ENCODE results near the gene PSPN. TPM values are rescaled to one million over a fixed set of nuclear protein-coding genes. Genes with fewer than 3 reads are reported as not detected.

PSPN gene
- total RNA-seq, 2 experiments from 2014 or later = 1.4 to 1.8 TPM

- DNase-seq (no peak), ATAC-seq (no peak)
- ChIA-PET POLR2A (interaction anchor here (0.6 kb wide), 1 partner anchor 19 kb away, joined by 3 read pairs; the partner anchor contains the start of gene CLPP), CTCF (no interaction called here)
- peaks cover 34% of the 10 kb centered on the region for H3K36me3 Mint-ChIP-seq (ENCODE audit: low read depth)
- no peaks in the 10 kb centered on the region for H3K27me3 Mint-ChIP-seq
- no peaks in the 10 kb centered on the region for H3K4me1 Mint-ChIP-seq
- H3K4me3 Mint-ChIP-seq = no peak overlapping the region
- H3K9me3 Mint-ChIP-seq (ENCODE audit: low read depth) = no peaks in the 10 kb centered on the region
- intact Hi-C loops (cut with DNase I, micrococcal nuclease) = loop anchor here in 1 of 2 experiments (10.0 kb wide), 1 partner anchor 755 kb away; the partner anchor contains the start of genes SAFB and SAFB2
- no peak overlapping the region for H3K27ac Mint-ChIP-seq
Measured at GRCh38 chr19:6379744-6380143, 4.0 kb upstream of the PSPN start.

GRCh38 chr19:6378486-6378885 lies 2.8 kb upstream of the PSPN start:
- CTCF ChIA-PET = no interaction called here
- Mint-ChIP-seq H3K27ac (no peak overlapping the region), H3K27me3 (no peaks in the 10 kb centered on the region), H3K36me3 (ENCODE audit: low read depth) (peaks cover 34% of the 10 kb centered on the region), H3K4me3 (no peak overlapping the region), H3K4me1 (peaks cover 4% of the 10 kb centered on the region), H3K9me3 (ENCODE audit: low read depth) (no peaks in the 10 kb centered on the region)
- POLR2A ChIA-PET = interaction anchor here (0.5 kb wide), 1 partner anchor 14 kb away, joined by 5 read pairs; no protein-coding TSS in a partner anchor
- no peak for DNase-seq
- intact Hi-C loops (cut with DNase I, micrococcal nuclease) = loop anchor here in 1 of 2 experiments (10.0 kb wide), 1 partner anchor 754 kb away; the partner anchor contains the start of genes SAFB and SAFB2
- no peak for ATAC-seq

- Mint-ChIP-seq H3K4me3 (no peak overlapping the region), H3K27me3 (no peaks in the 10 kb centered on the region), H3K27ac (no peak overlapping the region), H3K9me3 (ENCODE audit: low read depth) (no peaks in the 10 kb centered on the region), H3K36me3 (ENCODE audit: low read depth) (peaks cover 30% of the 10 kb centered on the region), H3K4me1 (peaks cover 5% of the 10 kb centered on the region)
- DNase-seq = no peak
- POLR2A ChIA-PET = interaction anchor here (0.5 kb wide), 1 partner anchor 13 kb away, joined by 5 read pairs; no protein-coding TSS in a partner anchor
- intact Hi-C loops (cut with DNase I, micrococcal nuclease) = loop anchor here in 1 of 2 experiments (10.0 kb wide), 1 partner anchor 753 kb away; the partner anchor contains the start of genes SAFB and SAFB2
- CTCF ChIA-PET = no interaction called here
- ATAC-seq = no peak
Measured at GRCh38 chr19:6378041-6378440, 2.3 kb upstream of the PSPN start.

- intact Hi-C loops (cut with DNase I, micrococcal nuclease) = loop anchor here in 1 of 2 experiments (10.0 kb wide), 1 partner anchor 752 kb away; the partner anchor contains the start of genes SAFB and SAFB2
- POLR2A ChIA-PET = no interaction called here
- H3K4me3 Mint-ChIP-seq = no peak overlapping the region
Measured at GRCh38 chr19:6376512-6377190, 918 bp upstream of the PSPN start.

GRCh38 chr19:6374711-6375410 lies 872 bp downstream of the PSPN start:
- no peak overlapping the region for H3K27ac Mint-ChIP-seq
- intact Hi-C loops (cut with DNase I, micrococcal nuclease) = loop anchor here (5.0 to 10.0 kb wide), 3 partner anchors 473 to 1252 kb away; partner anchors contain the start of genes NDUFA11 (in 1 of the 2), PET100 (in 1 of the 2), SAFB (in 1 of the 2) and SAFB2 (in 1 of the 2)
- no peaks in the 10 kb centered on the region for H3K27me3 Mint-ChIP-seq
- H3K9me3 Mint-ChIP-seq (ENCODE audit: low read depth) = no peaks in the 10 kb centered on the region
- ATAC-seq (no peak), DNase-seq (no peak)
- H3K4me3 Mint-ChIP-seq = no peak overlapping the region
- CTCF ChIA-PET = no interaction called here
- POLR2A ChIA-PET = no interaction called here
- H3K4me1 Mint-ChIP-seq = peaks cover 10% of the 10 kb centered on the region
- H3K36me3 Mint-ChIP-seq (ENCODE audit: low read depth) = peaks cover 5% of the 10 kb centered on the region

More at GRCh38 chr19:6376512-6377190, 918 bp upstream of the PSPN start:
- CTCF ChIA-PET = interaction anchor here (0.6 to 1.2 kb wide), 4 partner anchors 36 to 619 kb away, joined by 3 read pairs; no protein-coding TSS in a partner anchor
- no peaks in the 10 kb centered on the region for H3K27me3 Mint-ChIP-seq
- ATAC-seq (no peak), DNase-seq (no peak)
- no peak overlapping the region for H3K27ac Mint-ChIP-seq
- H3K4me1 Mint-ChIP-seq = peaks cover 9% of the 10 kb centered on the region
- H3K9me3 Mint-ChIP-seq (ENCODE audit: low read depth) = no peaks in the 10 kb centered on the region
- H3K36me3 Mint-ChIP-seq (ENCODE audit: low read depth) = peaks cover 20% of the 10 kb centered on the region

- Mint-ChIP-seq H3K4me1 (peaks cover 11% of the 10 kb centered on the region), H3K4me3 (no peak overlapping the region), H3K27me3 (no peaks in the 10 kb centered on the region), H3K27ac (no peak overlapping the region), H3K9me3 (ENCODE audit: low read depth) (no peaks in the 10 kb centered on the region), H3K36me3 (ENCODE audit: low read depth) (peaks cover 8% of the 10 kb centered on the region)
- no peak for DNase-seq
- no peak for ATAC-seq
- intact Hi-C loops (cut with DNase I, micrococcal nuclease) = loop anchor here (5.0 to 10.0 kb wide), 3 partner anchors 472 to 1253 kb away; partner anchors contain the start of genes NDUFA11 (in 1 of the 2), PET100 (in 1 of the 2), SAFB (in 1 of the 2) and SAFB2 (in 1 of the 2)
- ChIA-PET CTCF (interaction anchor here (0.6 kb wide), 1 partner anchor 38 kb away, joined by 3 read pairs; no protein-coding TSS in a partner anchor), POLR2A (interaction anchor here (2.2 to 2.4 kb wide), 2 partner anchors 12 to 51 kb away, joined by 13 to 46 read pairs; partner anchors contain the start of genes CLPP and KHSRP)
Measured at GRCh38 chr19:6374161-6374709, 1.5 kb downstream of the PSPN start.

GRCh38 chr19:6373813-6374108 lies 2.0 kb downstream of the PSPN start:
- Mint-ChIP-seq H3K36me3 (ENCODE audit: low read depth) (peaks cover 13% of the 10 kb centered on the region), H3K4me3 (peak overlapping the region; percentile 80), H3K9me3 (ENCODE audit: low read depth) (no peaks in the 10 kb centered on the region), H3K27ac (peak overlapping the region; percentile 38), H3K4me1 (peaks cover 11% of the 10 kb centered on the region), H3K27me3 (no peaks in the 10 kb centered on the region)
- intact Hi-C loops (cut with DNase I, micrococcal nuclease) = loop anchor here (1.0 to 10.0 kb wide), 21 partner anchors 20 to 1547 kb away; partner anchors contain the start of genes GTF2F1 (in 2 of the 2), VMAC (in 2 of the 2), DENND1C (in 1 of the 2) and GPR108 (in 1 of the 2)
- POLR2A ChIA-PET = interaction anchor here (0.5 to 2.4 kb wide), 3 partner anchors 12 to 492 kb away, joined by 12 to 46 read pairs (median 13); partner anchors contain the start of genes CLPP and KHSRP
- DNase-seq (no peak), ATAC-seq (no peak)
- CTCF ChIA-PET = interaction anchor here (0.6 kb wide), 1 partner anchor 37 kb away, joined by 3 read pairs; no protein-coding TSS in a partner anchor

- intact Hi-C loops (cut with DNase I, micrococcal nuclease) = loop anchor here (1.0 to 10.0 kb wide), 21 partner anchors 20 to 1548 kb away; partner anchors contain the start of genes GTF2F1 (in 2 of the 2), VMAC (in 2 of the 2), DENND1C (in 1 of the 2) and GPR108 (in 1 of the 2)
- Mint-ChIP-seq H3K9me3 (ENCODE audit: low read depth) (no peaks in the 10 kb centered on the region), H3K27me3 (no peaks in the 10 kb centered on the region), H3K27ac (peak overlapping the region; percentile 90), H3K4me1 (peaks cover 11% of the 10 kb centered on the region), H3K4me3 (peak overlapping the region; percentile 80), H3K36me3 (ENCODE audit: low read depth) (peaks cover 16% of the 10 kb centered on the region)
- CTCF ChIA-PET = interaction anchor here (0.7 to 1.4 kb wide), 5 partner anchors 13 to 325 kb away, joined by 3 to 9 read pairs (median 5); partner anchors contain the start of gene KHSRP
- POLR2A ChIA-PET = interaction anchor here (0.5 to 2.4 kb wide), 4 partner anchors 11 to 493 kb away, joined by 6 to 46 read pairs (median 12); partner anchors contain the start of genes CLPP, GTF2F1 and KHSRP
- ATAC-seq = peak; percentile 74
- peak; percentile 100 for DNase-seq
Measured at GRCh38 chr19:6373096-6373812, 2.5 kb downstream of the PSPN start.

- Mint-ChIP-seq H3K36me3 (ENCODE audit: low read depth) (peaks cover 19% of the 10 kb centered on the region), H3K9me3 (ENCODE audit: low read depth) (no peaks in the 10 kb centered on the region), H3K4me1 (peaks cover 11% of the 10 kb centered on the region), H3K27ac (peak within 1 kb of the TSS; percentile 92), H3K4me3 (peak within 1 kb of the TSS; percentile 80), H3K27me3 (no peaks in the 10 kb centered on the region)
- peak; percentile 84 for ATAC-seq
- ChIA-PET POLR2A (interaction anchor here (0.5 to 2.4 kb wide), 6 partner anchors 11 to 740 kb away, joined by 3 to 46 read pairs (median 6); partner anchors contain the start of genes CLPP, GTF2F1 and KHSRP), CTCF (interaction anchor here (0.5 to 1.4 kb wide), 9 partner anchors 10 to 405 kb away, joined by 3 to 9 read pairs (median 3); partner anchors contain the start of genes CLPP and KHSRP)
- DNase-seq = peak; percentile 98
- intact Hi-C loops (cut with DNase I, micrococcal nuclease) = loop anchor here (1.0 to 10.0 kb wide), 22 partner anchors 11 to 1548 kb away; partner anchors contain the start of genes CLPP (in 2 of the 2), GTF2F1 (in 2 of the 2), VMAC (in 2 of the 2) and DENND1C (in 1 of the 2)
Measured at GRCh38 chr19:6372594-6373095, 3.1 kb downstream of the PSPN start, which contains the start of gene ALKBH7. Gene ALKBH7, plus strand, starts transcription at chr19:6372794. Its CDS starts 27 bp downstream, at chr19:6372821.

All from activated CD4-positive, alpha-beta T cell treated with anti-CD3 and anti-CD28 coated beads for 36 hours (primary cell).